Activated CD4-positive, CD25-positive, alpha-beta regulatory T cell treated with anti-CD3 and anti-CD28 coated beads, Interleukin-2, amount 50 U/mL, for 24 hours (primary cell): Measurements from ENCODE around the gene ECSIT.

Source experiments
- ATAC-seq, 2 donors: fragments of 150-1000 bp; cut with Tn5 transposase; one replicate each; pipeline ENCODE4 v1.10.0; 2021; ENCODE audit warnings: mild to moderate bottlenecking in 1 of 2, moderate library complexity in 1 of 2

Gene ECSIT

DNA sequence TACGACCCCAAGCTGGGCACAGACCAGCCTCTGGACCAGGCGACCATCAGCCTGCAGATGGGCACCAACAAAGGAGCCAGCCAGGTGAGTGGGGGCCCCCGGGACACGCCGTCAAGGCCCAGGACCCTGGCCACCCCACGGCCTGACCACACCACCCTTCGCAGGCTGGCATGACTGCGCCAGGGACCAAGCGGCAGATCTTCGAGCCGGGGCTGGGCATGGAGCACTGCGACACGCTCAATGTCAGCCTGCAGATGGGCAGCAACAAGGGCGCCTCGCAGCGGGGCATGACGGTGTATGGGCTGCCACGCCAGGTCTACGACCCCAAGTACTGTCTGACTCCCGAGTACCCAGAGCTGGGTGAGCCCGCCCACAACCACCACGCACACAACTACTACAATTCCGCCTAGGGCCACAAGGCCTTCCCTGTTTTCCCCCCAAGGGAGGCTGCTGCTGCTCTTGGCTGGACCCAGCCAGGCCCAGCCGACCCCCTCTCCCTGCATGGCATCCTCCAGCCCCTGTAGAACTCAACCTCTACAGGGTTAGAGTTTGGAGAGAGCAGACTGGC, 20.5 kb upstream of the ECSIT start:
- no peak for ATAC-seq

- no peak for ATAC-seq
These were observed 19.2 kb upstream of the ECSIT start for GRCh38 chr19:11547929-11548700.

DNA sequence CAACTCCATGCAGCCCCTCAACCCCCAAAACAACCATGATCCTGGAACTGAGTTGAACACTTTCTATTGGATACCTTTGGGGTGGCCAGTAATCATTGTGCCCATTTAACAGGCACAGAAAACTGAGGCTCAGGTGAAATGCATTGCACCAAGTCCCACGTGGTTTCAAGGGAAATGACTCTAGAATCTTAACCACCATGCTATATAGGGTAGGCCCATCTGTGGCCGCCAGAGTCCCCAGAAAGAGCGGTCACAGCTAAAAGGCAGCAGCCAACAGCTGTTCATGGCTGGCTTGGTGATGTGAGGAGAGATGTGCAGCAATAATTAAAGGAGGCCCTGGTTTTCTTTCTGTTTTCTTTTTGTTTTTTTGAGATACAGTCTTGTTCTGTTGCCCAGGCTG, 12.3 kb upstream of the ECSIT start:
- no peak for ATAC-seq

DNA sequence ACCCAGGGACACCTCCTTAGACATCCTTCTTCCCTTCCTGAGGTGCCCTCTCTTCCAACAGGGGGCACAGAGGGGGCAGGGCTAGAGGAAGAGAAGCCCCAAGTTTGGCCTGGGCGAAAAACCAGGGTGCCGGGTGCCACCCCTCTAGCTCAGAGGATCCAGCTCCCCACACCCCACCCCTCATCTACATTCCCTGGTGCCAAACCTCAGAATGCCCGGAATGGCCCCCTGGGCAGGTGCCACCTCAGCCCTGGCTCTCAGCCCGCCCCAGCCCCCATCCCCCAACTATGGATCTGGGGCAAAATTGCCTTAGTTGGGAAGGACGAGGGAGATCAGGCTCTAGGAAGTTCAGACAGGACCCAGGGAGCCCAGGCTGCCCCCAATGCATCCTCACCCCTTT, 11.7 kb upstream of the ECSIT start:
- ATAC-seq = no peak

DNA sequence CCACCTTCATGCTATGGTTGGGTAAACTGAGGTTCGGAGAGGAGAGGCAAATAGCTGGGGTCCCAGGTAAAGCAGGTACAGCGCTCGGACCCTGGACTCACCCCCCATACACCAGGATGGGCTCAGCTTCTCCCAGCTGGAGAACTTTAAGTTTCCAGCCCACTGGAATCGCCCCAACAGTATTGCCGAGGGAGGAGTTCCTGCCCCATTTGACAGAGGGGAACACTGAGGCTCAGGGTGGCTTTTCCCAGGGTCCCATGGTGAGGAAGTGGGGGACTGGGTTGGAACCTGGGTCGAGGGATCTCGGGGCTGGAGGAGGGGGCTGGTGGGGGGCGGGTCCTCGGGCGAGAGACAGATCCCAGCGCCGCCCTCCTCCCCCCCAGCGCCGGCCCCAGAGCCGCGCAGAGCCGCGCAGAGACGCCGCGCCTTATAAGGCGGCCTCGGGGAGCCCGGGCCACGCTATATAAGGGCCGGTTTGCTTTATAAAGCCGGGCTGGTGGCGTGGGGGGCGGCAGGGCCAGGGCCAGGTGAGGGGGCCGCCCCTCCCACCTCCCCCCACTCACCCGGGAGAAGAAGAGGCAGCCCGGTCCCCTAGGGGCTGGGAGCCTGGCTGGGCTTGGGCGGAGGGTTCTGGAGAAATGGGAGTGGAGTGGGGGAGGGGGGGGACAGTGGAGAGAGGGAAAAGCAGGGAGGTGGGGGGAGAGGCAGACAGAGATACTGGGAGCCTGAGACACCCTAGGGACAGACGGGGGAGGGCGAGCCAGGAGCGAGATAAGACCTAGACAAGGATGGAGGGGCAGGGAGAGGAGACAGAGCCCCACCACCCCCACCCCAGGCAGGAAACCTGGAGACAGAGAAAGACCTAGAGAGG, 10.8 kb upstream of the ECSIT start:
- ATAC-seq = no peak

DNA sequence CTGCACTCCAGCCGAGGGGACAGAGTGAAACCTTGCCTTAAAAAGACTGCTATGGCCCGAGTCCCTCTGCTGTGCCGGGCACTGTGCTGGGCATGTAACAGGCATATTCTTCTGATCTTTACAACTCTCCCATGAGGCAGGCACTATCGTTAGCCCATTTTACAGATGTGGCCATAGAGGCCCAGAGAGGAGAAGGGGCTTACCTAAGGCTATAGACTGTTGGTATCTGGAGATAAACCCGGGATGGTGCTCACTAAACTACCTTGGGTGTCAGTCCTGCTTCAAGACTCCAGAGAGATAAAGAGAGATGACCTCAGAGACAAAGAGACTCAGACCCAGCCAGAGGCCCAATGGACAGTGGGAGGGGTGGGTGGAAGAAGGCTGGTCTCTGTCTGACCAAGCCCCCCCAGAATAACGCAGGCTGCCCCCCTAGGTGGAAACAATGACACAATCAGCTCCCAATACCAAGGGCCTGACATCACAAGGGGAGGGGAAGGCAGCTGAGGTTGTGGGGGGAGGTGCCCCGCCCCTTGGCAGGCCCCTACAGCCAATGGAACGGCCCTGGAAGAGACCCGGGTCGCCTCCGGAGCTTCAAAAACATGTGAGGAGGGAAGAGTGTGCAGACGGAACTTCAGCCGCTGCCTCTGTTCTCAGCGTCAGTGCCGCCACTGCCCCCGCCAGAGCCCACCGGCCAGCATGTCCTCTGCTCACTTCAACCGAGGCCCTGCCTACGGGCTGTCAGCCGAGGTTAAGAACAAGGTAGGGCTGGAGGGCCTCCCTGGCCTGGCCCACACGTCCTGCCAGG, 9.5 kb upstream of the ECSIT start, which contains the start of gene CNN1:
Gene CNN1 (plus strand): TSS at position 620 of the 805 bp plus-strand sequence. CDS start 77 bp downstream, at position 697.
- ATAC-seq = no peak

- peak; percentile 64 to 75 for ATAC-seq
These were observed 7.1 kb upstream of the ECSIT start for GRCh38 chr19:11535792-11536595.

DNA sequence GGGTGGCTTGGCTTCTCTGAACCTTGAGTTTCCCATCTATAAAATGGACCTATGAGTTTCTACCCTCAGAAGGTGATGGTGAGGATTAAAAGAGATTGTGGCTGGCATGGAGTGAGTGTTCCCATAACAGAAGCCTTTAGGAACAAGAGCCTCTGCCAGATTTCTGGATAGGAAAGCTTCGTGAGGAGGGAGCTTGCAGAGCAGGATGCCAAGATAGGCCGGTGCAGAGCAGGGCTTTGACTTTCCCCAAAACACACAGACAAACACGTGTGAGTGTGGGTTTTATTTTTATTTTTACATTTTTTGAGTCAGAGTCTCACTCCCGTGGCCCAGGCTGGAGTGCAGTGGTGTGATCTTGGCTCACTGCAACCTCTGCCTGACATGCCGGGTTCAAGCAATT, 6.0 kb upstream of the ECSIT start:
- no peak for ATAC-seq

DNA sequence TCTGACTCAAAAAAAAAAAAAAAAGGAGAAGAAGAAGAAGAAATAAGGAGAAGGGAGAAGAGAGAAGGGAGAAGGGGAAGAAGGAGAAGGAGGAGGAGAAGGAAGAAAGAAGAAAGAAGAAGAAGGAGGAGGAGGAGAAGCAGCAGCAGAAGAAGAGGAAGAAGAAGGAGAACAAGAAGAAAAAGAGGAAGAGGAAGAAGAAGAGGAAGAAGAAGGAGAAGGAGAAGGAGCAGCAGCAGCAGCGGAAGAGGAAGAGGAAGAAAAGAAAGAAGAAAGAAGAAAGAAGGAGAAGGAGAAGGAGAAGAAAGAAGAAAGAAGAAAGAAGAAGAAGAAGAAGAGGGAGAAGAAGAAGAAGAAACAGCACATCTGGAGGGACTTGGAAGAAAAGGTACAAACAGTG, 5.6 kb upstream of the ECSIT start:
- ATAC-seq = no peak

DNA sequence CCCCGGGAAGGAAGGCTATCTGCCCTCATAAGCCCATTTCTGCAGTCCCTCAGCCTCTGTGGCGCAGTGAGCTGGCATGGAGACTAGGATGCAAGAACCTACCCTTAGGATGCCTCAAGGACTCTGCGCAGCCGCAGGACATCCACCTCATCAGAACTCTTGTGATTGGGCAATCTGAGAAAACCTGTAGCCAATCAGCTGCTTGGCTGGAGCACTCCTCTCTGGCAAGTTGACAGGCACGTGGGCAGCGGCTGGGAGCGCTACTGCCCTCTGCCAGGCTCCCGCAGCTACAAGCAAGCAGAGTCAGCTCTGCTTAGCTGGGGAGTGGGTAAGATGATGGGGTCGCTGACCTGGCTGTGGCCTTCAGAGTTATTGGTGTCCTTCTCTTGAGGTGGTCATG, 1.5 kb upstream of the ECSIT start:
- no peak for ATAC-seq

- ATAC-seq = peak in 1 of 2 donors; percentile 21
These were observed 9.8 kb downstream of the ECSIT start for GRCh38 chr19:11519138-11519537.

- no peak for ATAC-seq
These were observed 15.0 kb downstream of the ECSIT start for GRCh38 chr19:11513946-11514345.

- ATAC-seq = no peak
These were observed 18.5 kb downstream of the ECSIT start for GRCh38 chr19:11510444-11510843.

GRCh38 chr19:11507370-11508078, 21.4 kb downstream of the ECSIT start:
- no peak for ATAC-seq

- ATAC-seq = no peak
These were observed 22.0 kb downstream of the ECSIT start for GRCh38 chr19:11506967-11507366.

GRCh38 chr19:11506101-11506555, 22.8 kb downstream of the ECSIT start:
- peak in 1 of 2 donors; percentile 12 for ATAC-seq

DNA sequence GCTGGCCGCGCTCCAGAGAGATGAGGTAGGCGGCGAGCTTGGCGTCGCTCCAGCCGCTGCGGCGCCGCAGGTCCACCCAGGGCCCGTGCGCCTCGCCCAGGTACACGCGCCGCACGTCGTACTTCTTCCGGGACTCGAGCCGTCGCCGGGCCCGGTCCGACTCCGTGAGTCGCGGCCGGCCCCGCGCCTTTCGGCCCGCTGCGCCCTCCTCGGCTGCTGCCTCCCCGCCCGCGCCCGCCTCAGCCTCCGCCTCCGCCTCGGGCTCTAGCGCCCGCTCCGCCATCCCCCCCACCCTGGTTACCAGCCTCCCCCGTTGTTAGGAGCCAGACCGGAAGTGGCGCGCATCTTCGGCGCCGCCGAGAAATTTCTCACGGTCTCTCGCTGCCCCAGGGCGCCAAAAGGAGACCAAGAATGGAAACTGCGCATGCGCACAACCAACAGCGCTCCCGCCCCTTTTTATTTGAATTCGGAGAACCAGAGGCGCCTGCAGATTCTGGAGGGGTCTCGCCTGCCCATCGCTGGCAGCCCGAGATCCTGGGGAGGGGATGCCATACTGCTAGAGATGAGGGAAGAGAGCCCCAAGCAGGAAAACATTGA, 23.3 kb downstream of the ECSIT start, which contains the start of gene ZNF653:
Gene ZNF653 (minus strand): TSS at position 336 of the 597 bp plus-strand sequence. CDS start 53 bp downstream, at position 283.
- ATAC-seq = peak; percentile 65 to 67

DNA sequence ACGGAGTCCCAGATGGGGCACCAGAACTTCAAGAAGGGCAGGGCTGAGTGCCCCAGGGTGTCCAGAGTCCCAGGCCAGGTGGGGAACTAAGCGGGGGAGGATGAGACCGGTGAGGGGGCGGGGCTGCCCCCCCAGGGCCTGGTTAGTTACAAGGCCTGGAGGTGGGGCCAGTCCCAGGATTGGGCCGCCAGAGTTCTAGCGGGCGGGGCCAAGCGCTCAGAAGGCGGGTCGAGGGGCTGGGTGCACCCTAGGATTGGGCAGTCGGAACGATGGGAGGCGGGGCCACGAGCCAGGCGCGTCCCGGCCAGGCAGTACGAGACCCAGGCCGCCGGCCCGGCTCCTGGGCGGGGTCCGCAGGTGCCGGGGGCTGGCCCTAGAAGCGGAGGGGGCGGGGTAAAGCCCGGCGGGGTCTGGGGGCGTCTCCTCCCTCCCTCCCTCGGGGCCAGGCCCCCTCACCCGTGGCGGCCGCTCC, 23.9 kb downstream of the ECSIT start:
- peak; percentile 91 to 95 for ATAC-seq

DNA sequence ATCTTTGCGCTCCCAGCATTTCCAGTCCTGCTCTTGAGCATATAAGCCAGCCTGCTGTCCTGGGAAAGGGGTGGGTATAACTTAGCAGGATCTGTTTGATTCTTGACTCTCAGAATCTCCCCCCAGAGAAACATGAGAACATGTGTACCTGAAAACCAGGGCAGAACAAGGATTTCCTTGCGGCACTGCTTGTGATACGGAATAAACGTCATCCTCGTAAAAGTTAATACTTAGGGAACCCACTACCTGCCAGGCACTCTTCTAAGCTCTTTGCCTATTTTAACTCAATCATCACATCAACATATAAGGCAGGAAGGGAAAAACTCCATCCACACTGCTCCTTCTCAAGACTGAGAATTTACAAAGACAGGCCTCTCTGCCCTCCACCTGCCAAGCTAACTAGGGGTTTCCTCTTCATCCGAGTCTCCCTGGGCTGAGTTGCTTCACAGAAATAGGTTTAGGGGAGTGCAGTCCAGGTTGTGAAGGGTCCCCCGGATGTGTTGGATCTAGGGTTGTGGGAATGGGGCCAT, 24.4 kb downstream of the ECSIT start:
- ATAC-seq = no peak

DNA sequence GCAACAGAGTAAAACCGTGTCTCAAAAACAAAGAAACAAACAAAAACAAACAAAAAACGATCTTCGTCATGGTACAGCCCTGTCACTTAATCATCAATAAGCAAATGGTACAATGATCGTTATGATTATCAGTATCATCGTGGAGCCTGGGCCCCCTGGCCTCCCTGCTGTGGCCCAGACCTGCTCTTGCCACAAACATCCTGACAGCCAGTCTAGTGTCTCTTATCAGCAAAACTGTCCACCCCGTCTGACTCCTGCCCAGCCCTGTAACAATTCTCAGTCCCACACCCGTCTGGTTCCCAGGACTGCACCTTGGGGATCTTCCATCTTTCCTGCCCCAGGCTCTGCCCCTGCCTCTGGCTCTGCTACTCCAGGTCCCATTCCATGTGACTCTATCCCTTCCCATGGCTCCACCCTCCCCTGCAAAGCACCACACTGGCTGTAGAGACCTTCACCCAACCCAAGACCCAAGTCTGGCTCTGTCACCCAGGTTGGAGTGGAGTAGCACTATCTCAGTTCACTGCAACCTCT, 29.0 kb downstream of the ECSIT start:
- ATAC-seq = no peak
